Heart right ventricle (tissue), 16 donors: ENCODE measurements around the gene NXPH1. TPM values are rescaled to one million over a fixed set of nuclear protein-coding genes. Genes with fewer than 3 reads are reported as not detected.
"Not testable (repeated sequence)": the region's sequence is repeated elsewhere in the genome, so short reads cannot be mapped to it uniquely, and the experiment has no call there.

Source experiments
- ATAC-seq, 8 donors: fragments of 200-7000 bp; cut with Tn5 transposase; one replicate each; pipeline ENCODE4 v1.9.1; 2020; ENCODE audit warnings: mild to moderate bottlenecking in 8 of 8, moderate library complexity in 8 of 8, moderate number of reproducible peaks in 1 of 8
- DNase-seq, 2 donors: peaks; one replicate each; pipeline ENCODE4 v3.0.0-alpha.2; 2020
- H3K27ac ChIP-seq, 10 donors: fragments of 200-600 bp; sonication (generic) in 2 of 10; one replicate each; pipeline versions ENCODE4 v1.5.0 to v1.8.0; 2020 to 2022; ENCODE audit warnings: mild to moderate bottlenecking in 3 of 10
- H3K27me3 ChIP-seq, 7 donors: fragments of 200-600 bp; one replicate each; pipeline ENCODE4 v1.8.0; 2021 to 2022; ENCODE audit warnings: mild to moderate bottlenecking in 2 of 7
- H3K36me3 ChIP-seq, 9 donors: fragments of 200-600 bp; sonication (generic) in 1 of 9; one replicate each; pipeline versions ENCODE4 v1.5.0 to v1.8.0; 2020 to 2022; ENCODE audit warnings: mild to moderate bottlenecking in 2 of 9
- H3K4me1 ChIP-seq, 9 donors: fragments of 200-600 bp; sonication (generic) in 1 of 9; one replicate each; pipeline versions ENCODE4 v1.5.0 to v1.8.0; 2020 to 2022; ENCODE audit warnings: mild to moderate bottlenecking in 4 of 9
- H3K4me3 ChIP-seq, 10 donors: fragments of 200-600 bp; sonication (generic) in 2 of 10; one replicate each; pipeline versions ENCODE4 v1.5.0 to v1.8.0; 2020 to 2022; ENCODE audit warnings: mild to moderate bottlenecking in 7 of 10, moderate library complexity in 2 of 10
- H3K9me3 ChIP-seq, 11 donors: fragments of 200-600 bp in 10 of 11; sonication (generic) in 2 of 11; one replicate each; pipeline versions ENCODE4 v1.5.0 to v1.8.0; 2013 to 2022; ENCODE audit warnings: mild to moderate bottlenecking in 2 of 11, control low read depth in 1 of 11, moderate library complexity in 1 of 11
- WGBS, 2 donors: extraction: QIAGEN DNeasy Blood & Tissue Kit; methylation state at CpG; one replicate each; pipeline ENCODE4 v1.1.7; 2013; ENCODE audit warnings: inconsistent platforms in 1 of 2; 5-methylcytosine and 5-hydroxymethylcytosine counted together
- intact Hi-C, 10 donors: fragments of 100-400 bp; cut with DNase I; formaldehyde crosslinking; loops; one replicate each; pipeline versions ENCODE4 v1.11.1 to v1.14.2; 2022
- polyA plus RNA-seq, 2 donors: library from polyadenylated mRNA; stranded (reverse); fragments of 200-250 nt; gene quantifications; one replicate each; pipeline ENCODE4 v1.2.3, GENCODE V29; 2013
- total RNA-seq, 10 donors: library from RNA; stranded (reverse); fragmentation: NEBNext Ultra II Directional in 3 of 10; extraction: Animal tissue kit (Norgen Biotek cat#: 25700) in 3 of 10; gene quantifications; one replicate each; pipeline versions ENCODE4 v1.2.1 to v1.2.4, GENCODE V29; 2021 to 2023
- TF ChIP-seq, protein P1 (sequence below), 9 donors: fragments of 200-600 bp; sonication (generic) in 2 of 9; IDR thresholded peaks; one replicate each; pipeline versions ENCODE4 v1.5.0 to v1.8.0; 2021 to 2022; ENCODE audit warnings: antibody characterized with exemption in 9 of 9, mild to moderate bottlenecking in 5 of 9, moderate library complexity in 1 of 9
- donor health status: Arrhythmogenic right ventricular cardiomyopathy.
- donor health status: ischemic (EF 13 %, LVEDD 7.1; RV severe dilation, severe dysfunction).
- donor health status: healthy with polysubstance abuse.
- donor health status: DM: no; HTN: yes; CAD: no.
- donor health status: DM: no; HTN: no; CAD: no.
- donor health status: ischemic (EF 25% LVEDD 6.9; RV normal size, moderate dysfunction).
- donor health status: ischemic (EF 25% LVEDD 5.7; RV mildly dilated, moderate dysfunction).
- donor health status: healthy.
- donor health status: DM: yes; HTN: yes; CAD: no.
- donor health status: Ischemic cardiomyopathy.
- donor health status: ischemic (EF 35%, LVEDD 5.7; RV mildly dilated, moderate dysfunction).
- donor health status: nonischemic (EF 11% LVEDD 7.7; RV severe dilation, severe dysfunction).
- donor health status: DM: yes; HTN: yes; CAD: no.
- donor health status: PGD.
- donor health status: ischemic (EF 29% LVEDD 5.4; RV normal size, mild dysfunction).
- donor health status: nonischemic (EF 23%, LVEDD 6.1; RV moderate dilation, normal function).

NXPH1 gene
- total and polyA plus RNA-seq, 12 donors, result not detected

DNA sequence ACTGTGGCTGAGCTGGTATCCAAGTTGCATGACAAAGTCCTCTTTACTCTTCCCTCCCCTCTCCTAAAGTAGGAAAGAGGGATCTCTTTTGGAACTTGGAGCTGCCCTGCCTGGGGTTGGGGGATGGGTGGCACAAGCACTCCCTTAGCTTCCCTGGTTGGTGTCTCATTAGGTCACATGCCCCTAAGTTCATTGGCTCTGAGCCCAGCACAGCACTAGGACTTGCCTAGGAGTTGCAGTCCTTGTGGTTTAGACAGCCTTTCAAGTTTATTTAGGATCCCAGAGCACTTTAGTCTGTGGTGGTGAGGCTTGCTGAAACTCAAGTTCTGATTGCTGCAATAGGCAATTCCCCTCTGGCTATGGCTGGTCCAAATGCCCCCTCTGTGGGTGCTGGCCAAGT, 281.4 kb downstream of the NXPH1 start:
- no peaks in the 10 kb centered on the region for H3K27me3 ChIP-seq
- intact Hi-C loops, result no loop called here
- H3K4me3 ChIP-seq, result no peak overlapping the region
- H3K4me1 ChIP-seq, result no peaks in the 10 kb centered on the region
- peaks cover 0 to 8% (median 0%) of the 10 kb centered on the region in 11 donors for H3K9me3 ChIP-seq
- TF ChIP-seq, protein P1, sequence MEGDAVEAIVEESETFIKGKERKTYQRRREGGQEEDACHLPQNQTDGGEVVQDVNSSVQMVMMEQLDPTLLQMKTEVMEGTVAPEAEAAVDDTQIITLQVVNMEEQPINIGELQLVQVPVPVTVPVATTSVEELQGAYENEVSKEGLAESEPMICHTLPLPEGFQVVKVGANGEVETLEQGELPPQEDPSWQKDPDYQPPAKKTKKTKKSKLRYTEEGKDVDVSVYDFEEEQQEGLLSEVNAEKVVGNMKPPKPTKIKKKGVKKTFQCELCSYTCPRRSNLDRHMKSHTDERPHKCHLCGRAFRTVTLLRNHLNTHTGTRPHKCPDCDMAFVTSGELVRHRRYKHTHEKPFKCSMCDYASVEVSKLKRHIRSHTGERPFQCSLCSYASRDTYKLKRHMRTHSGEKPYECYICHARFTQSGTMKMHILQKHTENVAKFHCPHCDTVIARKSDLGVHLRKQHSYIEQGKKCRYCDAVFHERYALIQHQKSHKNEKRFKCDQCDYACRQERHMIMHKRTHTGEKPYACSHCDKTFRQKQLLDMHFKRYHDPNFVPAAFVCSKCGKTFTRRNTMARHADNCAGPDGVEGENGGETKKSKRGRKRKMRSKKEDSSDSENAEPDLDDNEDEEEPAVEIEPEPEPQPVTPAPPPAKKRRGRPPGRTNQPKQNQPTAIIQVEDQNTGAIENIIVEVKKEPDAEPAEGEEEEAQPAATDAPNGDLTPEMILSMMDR (IDR thresholded peaks at IDR 0.05), result no peak
- no peak for DNase-seq
- H3K36me3 ChIP-seq, result no peaks in the 10 kb centered on the region
- no peak overlapping the region for H3K27ac ChIP-seq
- ATAC-seq, result no peak

DNA sequence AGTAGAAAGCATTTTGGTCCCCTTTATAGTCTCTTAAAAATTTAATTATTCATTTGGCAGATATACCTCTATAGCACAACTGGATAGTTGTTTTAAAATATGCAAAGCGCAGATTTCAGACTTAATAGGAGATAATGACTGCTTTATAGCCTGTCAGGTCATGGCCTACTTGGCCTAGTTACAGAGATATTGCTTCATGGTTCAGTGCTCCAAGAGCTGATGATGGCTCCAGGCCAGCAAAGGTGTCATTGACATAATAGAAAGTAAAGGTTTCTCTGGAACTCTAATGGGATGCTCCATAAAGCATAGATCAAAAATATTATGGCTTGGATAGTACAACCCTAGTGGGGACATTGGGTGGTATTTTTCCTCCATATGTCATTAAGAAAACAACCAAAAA, 285.7 kb downstream of the NXPH1 start:
- WGBS, 2 donors, result 85 to 94% methylated on average over 1 of the region's 1 CpG

DNA sequence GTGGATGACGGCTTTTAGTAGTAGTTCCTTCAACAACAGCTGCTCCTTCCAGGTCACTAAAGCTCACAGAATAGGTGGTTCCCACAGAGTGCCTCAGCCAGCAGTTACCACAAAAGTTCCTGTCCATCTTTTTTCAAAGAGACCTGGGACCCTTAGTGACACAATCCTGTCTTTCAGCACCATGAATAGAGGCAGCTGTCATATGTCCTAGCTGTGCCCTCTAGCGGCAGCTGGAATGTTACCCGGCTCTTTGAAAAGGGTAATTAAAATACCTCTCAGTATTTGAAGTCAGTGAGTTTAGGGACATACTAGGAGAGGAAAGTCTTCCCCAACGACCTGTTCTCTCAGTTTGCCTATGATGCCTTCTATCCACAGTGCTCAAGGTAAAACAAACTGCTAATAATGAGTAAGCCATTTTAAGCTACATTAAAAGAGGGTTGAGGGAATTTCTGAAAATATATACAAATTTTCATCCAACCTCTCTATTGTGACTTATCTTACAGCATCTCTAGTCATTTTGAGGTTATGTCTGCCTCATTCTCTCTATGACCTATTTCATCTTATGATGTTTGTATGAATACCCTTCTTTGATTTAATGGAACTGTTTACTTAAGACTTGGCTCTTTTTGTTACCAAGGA, 290.8 kb downstream of the NXPH1 start:
- H3K27ac ChIP-seq, result no peak overlapping the region
- ATAC-seq (no peak), DNase-seq (peak in 1 of 2 donors; percentile 25)
- H3K4me3 ChIP-seq, result no peak overlapping the region
- no peaks in the 10 kb centered on the region for H3K9me3 ChIP-seq
- TF ChIP-seq, protein P1 (IDR thresholded peaks at IDR 0.05), result peak in 8 of 9 donors; percentile 38 to 59 (median 48)
- no peaks in the 10 kb centered on the region for H3K4me1 ChIP-seq
- 13 to 15% methylated on average over 4 of the region's 4 CpGs for WGBS, 2 donors
- no peaks in the 10 kb centered on the region for H3K27me3 ChIP-seq
- intact Hi-C loops, result loop anchor here in 5 of 10 donors (5.0 to 10.0 kb wide), 4 partner anchors 37 to 307 kb away; no protein-coding TSS in a partner anchor
- no peaks in the 10 kb centered on the region for H3K36me3 ChIP-seq

More for the DNA sequence above, 285.7 kb downstream of the NXPH1 start:
- TF ChIP-seq, protein P1 (IDR thresholded peaks at IDR 0.05), result no peak
- Histone ChIP-seq H3K4me1 (no peaks in the 10 kb centered on the region), H3K9me3 (peaks cover 0 to under 1% (median 0%) of the 10 kb centered on the region in 11 donors), H3K27ac (no peak overlapping the region), H3K27me3 (no peaks in the 10 kb centered on the region), H3K36me3 (no peaks in the 10 kb centered on the region), H3K4me3 (no peak overlapping the region)
- ATAC-seq (no peak), DNase-seq (no peak)
- intact Hi-C loops, result no loop called here

DNA sequence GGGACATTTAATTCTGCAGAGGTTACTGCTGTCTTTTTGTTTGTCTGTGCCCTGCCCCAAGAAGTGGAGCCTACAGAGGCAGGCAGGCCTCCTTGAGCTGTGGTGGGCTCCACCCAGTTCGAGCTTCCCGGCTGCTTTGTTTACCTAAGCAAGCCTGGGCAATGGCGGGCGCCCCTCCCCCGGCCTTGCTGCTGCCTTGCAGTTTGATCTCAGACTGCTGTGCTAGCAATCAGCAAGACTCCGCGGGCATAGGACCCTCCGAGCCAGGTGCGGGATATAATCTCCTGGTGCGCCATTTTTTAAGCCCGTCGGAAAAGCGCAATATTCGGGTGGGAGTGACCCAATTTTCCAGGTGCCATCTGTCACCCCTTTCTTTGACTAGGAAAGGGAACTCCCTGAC, 298.3 kb downstream of the NXPH1 start:
- peaks cover 0 to 36% (median 0%) of the 10 kb centered on the region in 11 donors for H3K9me3 ChIP-seq
- H3K4me3 ChIP-seq, H3K27ac ChIP-seq, H3K4me1 ChIP-seq, DNase-seq, ATAC-seq, H3K36me3 ChIP-seq, H3K27me3 ChIP-seq, intact Hi-C loops: not testable (repeated sequence)
- WGBS, 2 donors, result 85 to 94% methylated on average over 11 to 14 of the region's 14 CpGs

DNA sequence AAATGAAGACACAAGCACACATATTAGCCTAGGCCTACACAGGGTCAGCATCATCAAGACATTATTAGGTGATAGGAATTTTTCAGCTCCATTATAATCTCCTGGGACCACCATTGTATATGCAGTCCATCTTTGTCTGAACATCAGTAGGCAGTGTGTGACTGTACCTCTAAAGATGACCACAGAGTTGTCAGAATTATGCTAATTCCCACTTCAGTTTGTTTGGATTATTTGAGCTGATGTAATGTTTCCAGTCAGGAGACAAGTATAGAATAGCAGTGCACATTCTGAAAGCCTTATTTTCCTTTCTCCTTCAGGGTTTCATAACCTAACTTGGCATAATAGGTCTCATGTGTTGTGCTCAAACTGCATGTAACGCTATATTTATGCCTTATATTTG, 306.4 kb downstream of the NXPH1 start:
- peaks cover 0 to 15% (median 0%) of the 10 kb centered on the region in 11 donors for H3K9me3 ChIP-seq
- H3K27ac ChIP-seq, result no peak overlapping the region
- no peak overlapping the region for H3K4me3 ChIP-seq
- H3K36me3 ChIP-seq, result no peaks in the 10 kb centered on the region
- no peak for DNase-seq
- intact Hi-C loops, result no loop called here
- H3K27me3 ChIP-seq, result no peaks in the 10 kb centered on the region
- no peaks in the 10 kb centered on the region for H3K4me1 ChIP-seq
- ATAC-seq, result no peak
- TF ChIP-seq, protein P1 (IDR thresholded peaks at IDR 0.05), result no peak
- WGBS, 2 donors, result 73 to 74% methylated on average over 1 of the region's 1 CpG
